HFF-Myc (cell line): Measurements from ENCODE around the gene SLC38A3.
"Not testable (repeated sequence)": the region's sequence is repeated elsewhere in the genome, so short reads cannot be mapped to it uniquely, and the experiment has no call there.

ENCODE experiments used
- DNase-seq: peaks from one replicate; pipeline ENCODE4 v3.0.0-alpha.2; 2011; ENCODE audit warnings: low read depth; ENCODE audit errors: extremely low read depth
- H3K4me3 ChIP-seq: replicated peaks from 2 replicates; pipeline ENCODE4 v1.5.1; 2011; ENCODE audit warnings: low read depth, mild to moderate bottlenecking, control low read depth, low read length
- TF ChIP-seq, protein P1 (sequence below): IDR thresholded peaks from 2 replicates; pipeline ENCODE4 v1.5.1; 2012; ENCODE audit warnings: mild to moderate bottlenecking, low read depth, low read length, control low read depth; ENCODE audit errors: missing control alignments

Gene SLC38A3

DNA sequence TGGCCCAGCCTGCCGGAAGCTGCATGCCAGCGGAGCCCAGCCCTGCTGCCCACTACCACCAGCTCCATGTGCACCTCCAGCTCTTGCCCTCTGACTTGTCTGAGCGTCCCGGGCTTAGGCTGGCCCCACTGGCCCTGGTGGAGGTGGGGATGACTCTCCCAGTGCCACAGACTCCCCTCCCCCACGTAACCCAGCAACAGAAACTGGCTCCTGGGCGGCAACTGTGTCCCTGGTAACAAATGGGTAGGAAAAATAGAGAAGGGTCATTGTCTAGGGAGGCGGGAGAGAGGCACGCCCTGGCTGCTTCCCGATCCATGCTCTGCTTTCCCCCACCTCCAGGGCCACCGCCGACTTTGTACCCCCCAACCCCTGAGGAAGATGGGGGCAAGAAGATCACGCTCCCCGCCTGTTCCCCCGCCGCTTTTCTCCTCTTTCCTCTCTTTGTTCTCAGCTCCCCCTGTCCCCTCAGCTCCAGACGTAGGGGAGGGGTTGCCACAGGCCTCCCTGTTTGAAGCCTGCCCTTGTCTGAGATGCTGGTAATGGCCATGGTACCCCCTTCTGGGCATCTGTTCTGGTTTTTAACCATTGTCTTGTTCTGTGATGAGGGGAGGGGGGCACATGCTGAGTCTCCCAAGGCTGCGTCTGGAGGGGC is 53.1 kb downstream of the SLC38A3 start:
- H3K4me3 ChIP-seq, result no peak overlapping the region
- no peak for DNase-seq
- TF ChIP-seq, protein P1, sequence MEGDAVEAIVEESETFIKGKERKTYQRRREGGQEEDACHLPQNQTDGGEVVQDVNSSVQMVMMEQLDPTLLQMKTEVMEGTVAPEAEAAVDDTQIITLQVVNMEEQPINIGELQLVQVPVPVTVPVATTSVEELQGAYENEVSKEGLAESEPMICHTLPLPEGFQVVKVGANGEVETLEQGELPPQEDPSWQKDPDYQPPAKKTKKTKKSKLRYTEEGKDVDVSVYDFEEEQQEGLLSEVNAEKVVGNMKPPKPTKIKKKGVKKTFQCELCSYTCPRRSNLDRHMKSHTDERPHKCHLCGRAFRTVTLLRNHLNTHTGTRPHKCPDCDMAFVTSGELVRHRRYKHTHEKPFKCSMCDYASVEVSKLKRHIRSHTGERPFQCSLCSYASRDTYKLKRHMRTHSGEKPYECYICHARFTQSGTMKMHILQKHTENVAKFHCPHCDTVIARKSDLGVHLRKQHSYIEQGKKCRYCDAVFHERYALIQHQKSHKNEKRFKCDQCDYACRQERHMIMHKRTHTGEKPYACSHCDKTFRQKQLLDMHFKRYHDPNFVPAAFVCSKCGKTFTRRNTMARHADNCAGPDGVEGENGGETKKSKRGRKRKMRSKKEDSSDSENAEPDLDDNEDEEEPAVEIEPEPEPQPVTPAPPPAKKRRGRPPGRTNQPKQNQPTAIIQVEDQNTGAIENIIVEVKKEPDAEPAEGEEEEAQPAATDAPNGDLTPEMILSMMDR, result no peak

DNA sequence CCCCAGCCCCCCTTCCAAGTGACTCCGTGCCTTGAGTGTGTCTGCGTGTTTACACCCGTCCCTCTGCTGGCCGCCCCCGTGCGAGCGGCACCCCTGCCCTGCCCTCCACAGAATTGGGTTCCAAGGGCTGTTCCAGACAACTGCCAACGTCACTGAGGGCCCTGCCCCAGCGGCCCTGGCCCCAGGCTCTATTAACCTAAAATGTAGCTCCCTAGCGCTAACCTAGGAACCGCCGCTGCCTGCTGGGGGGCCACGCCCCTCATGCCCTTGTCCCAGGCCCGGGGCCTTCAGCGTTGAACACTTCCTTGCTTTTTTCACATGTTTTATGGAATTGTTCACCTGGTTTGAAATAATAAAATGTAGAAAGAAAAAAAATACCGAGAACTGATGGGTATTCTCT is 53.9 kb downstream of the SLC38A3 start:
- TF ChIP-seq, protein P1, result no peak
- H3K4me3 ChIP-seq, result no peak overlapping the region
- DNase-seq, result no peak

DNA sequence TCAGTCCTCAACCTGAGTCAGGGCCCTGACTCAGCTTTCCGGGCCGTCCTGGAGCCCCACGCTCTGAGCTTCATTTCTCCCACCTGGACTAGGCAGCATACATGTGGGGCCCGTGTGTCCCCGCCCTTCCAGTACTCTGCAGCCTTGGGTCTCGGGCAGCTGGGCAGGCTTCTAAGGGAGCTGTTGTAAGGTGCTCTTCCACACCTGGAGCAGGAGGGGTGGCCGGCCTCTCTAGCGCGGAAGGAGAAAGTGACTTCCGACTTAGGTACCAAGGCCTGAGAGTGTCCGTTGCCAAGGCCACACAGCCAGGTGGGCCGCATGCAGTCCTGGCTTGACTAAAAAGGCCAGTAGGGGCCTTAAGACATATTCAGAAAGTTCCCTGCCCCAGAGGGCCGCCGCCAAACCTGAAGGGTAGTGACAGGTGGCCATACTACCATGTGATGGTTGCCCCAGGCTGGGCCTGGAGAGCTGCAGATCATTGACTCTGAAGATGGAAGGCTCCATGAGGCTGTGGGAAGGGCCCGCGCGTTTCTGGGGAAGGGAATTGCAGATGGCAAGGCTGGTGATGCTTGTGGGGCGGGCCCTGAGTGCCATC is 54.5 kb downstream of the SLC38A3 start:
- DNase-seq, result no peak
- H3K4me3 ChIP-seq, result no peak overlapping the region
- TF ChIP-seq, protein P1, result no peak

DNA sequence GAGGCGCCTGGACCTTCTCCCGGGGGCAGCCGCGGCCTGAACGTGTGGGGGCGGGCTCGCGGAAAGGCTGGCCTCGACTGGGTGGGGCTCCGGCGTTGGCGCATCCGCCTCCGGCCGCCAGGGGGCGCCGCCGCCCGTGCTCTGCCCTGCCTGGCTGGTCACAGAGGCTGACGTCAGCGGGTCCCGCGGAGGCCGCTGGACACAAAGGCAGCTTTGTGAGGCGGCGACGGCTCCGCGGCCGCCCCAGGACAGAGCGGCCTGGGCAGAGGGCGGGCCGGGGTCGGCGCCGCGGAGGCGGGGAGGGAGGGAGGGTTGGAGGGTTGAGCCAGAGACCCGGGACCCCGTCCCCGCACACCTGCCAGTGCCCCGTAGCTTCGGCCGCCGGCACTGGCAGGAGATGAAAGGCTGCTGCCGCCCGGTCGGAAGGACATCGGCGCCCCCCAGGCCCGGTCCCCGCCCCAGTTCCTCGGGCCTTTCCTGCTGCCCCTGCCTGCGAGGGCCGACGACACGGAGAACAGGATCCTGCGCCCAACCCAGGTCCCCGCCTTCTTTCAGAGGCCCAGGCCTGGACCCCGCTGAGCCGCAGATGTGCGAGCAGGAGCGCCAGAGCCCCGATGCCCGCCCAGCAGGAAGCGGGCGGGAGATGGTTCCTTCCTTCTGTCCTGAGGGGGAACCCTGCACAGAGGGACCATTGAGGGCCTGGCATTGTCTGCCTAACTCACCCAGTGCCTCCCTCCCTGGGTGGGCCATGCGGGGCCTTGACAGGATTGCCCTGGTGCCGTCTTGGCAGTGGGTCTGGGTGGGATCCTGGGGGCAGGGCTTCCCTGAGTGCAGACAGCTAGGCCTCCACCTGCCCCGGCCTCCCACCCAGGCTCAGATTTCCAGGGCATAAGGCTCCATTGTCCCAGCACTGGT is 55.2 kb downstream of the SLC38A3 start:
- DNase-seq, result no peak
- H3K4me3 ChIP-seq, result peak overlapping the region; percentile 51
- TF ChIP-seq, protein P1, result peak; percentile 86

DNA sequence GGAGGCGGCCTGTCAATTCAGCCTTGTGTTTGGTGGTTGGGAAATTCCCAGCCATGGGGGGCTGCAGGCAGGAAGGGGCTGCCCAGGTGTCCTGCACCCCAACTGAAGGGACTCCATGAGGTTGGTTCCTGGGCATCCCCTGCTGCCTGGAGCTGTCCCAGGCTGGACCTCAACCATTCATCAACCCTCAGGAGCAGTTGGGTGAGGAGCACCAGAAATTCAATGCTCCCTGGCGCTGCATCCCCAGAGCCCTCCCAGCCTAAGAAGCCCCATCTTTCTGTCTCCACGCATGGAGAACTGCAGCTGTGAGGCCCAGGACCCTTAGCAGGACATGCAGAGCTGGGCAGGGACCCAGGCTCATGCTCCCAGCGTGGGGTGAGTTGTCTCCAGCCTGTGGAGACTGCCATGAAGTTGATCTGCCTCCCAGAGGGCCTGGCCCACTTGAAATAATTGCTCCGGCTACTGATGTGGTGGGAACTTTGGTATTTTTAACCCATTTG is 55.9 kb downstream of the SLC38A3 start:
- TF ChIP-seq, protein P1, result no peak
- no peak for DNase-seq
- H3K4me3 ChIP-seq, result peak overlapping the region; percentile 51

DNA sequence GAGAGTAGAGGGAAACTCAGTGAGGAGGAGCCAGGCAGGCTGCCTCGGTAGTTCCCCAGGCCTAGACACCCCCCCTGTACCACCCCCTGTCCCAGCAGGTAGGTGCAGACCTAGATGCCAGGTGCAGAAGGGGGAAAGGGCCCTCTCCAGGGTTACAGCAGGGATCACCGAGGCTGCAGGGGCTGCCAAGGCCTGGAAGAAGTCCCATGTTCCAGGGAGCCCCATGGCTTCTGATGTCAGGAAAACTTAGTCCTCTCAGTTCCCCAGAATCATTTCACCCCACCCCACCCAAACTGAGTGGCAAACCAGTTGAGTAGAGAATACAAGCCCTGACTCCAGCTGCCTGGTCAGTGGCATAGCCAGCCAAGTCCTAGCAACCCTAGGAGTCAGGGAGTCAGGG is 56.4 kb downstream of the SLC38A3 start:
- TF ChIP-seq, protein P1, result no peak
- no peak for DNase-seq
- no peak overlapping the region for H3K4me3 ChIP-seq

DNA sequence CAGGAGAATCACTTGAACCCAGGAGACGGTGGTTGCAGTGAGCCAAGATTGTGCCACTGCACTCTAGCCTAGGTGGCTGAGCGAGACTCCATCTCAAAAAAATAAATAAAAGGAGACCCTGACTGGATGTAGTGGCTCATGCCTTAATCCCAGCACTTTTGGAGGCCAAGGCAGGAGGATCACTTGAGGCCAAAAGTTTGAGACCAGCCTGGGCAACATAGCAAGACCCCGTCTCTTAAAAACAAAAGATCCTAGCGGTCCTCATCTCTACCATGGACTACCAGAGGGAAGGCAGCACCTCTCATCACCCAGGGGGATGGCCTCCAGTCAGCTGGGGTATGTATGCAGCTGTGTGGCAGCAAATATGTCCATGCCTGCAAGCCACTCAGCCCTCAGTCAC is 57.1 kb downstream of the SLC38A3 start:
- not testable (repeated sequence) for DNase-seq, H3K4me3 ChIP-seq
